GM23338 (cell line): Measurements from ENCODE around the gene NCAN. TPM values are rescaled to one million over a fixed set of nuclear protein-coding genes. Genes with fewer than 3 reads are reported as not detected.

ENCODE experiments used
- ATAC-seq: fragments of 200-7000 bp; cut with Tn5 transposase; 3 replicates; pipeline ENCODE4 v1.9.1; 2020
- DNase-seq: peaks from one replicate; pipeline ENCODE4 v3.0.0-alpha.2; 2015; ENCODE audit warnings: low spot score
- H2AFZ ChIP-seq: fragments of 200-600 bp; sonication (generic); 2 replicates; pipeline ENCODE4 v1.8.0; 2016; ENCODE audit warnings: antibody characterized with exemption, mild to moderate bottlenecking, moderate library complexity
- H3F3A ChIP-seq: fragments of 200-600 bp; sonication (generic); replicated peaks from 2 replicates; pipeline ENCODE4 v1.8.0; 2017; ENCODE audit warnings: antibody characterized with exemption, mixed run types, low read depth
- H3K27ac ChIP-seq: fragments of 200-600 bp; sonication (generic); 2 replicates; pipeline ENCODE4 v1.6.1; 2016; ENCODE audit warnings: low read depth
- H3K27me3 ChIP-seq: fragments of 200-600 bp; sonication (generic); 2 replicates; pipeline ENCODE4 v1.8.0; 2016; ENCODE audit warnings: mild to moderate bottlenecking, mixed run types, moderate library complexity; ENCODE audit not compliant: insufficient read depth
- H3K36me3 ChIP-seq: fragments of 200-600 bp; sonication (generic); 2 replicates; pipeline ENCODE4 v1.8.0; 2016; ENCODE audit warnings: mild to moderate bottlenecking; ENCODE audit not compliant: insufficient read depth
- H3K4me1 ChIP-seq: fragments of 200-600 bp; sonication (generic); 2 replicates; pipeline ENCODE4 v1.8.0; 2016; ENCODE audit warnings: mild to moderate bottlenecking, moderate library complexity; ENCODE audit not compliant: insufficient read depth
- H3K4me2 ChIP-seq: fragments of 200-600 bp; sonication (generic); 2 replicates; pipeline ENCODE4 v1.7.1; 2017; ENCODE audit warnings: mixed run types
- H3K4me3 ChIP-seq: fragments of 200-600 bp; sonication (generic); 2 replicates; pipeline ENCODE4 v1.6.1; 2016; ENCODE audit warnings: mixed run types
- H3K79me2 ChIP-seq: fragments of 200-600 bp; sonication (generic); replicated peaks from 2 replicates; pipeline ENCODE4 v1.8.0; 2017; ENCODE audit warnings: mild to moderate bottlenecking; ENCODE audit not compliant: insufficient read depth
- H3K9me2 ChIP-seq: fragments of 200-600 bp; sonication (generic); 2 replicates; pipeline ENCODE4 v1.8.0; 2017; ENCODE audit not compliant: insufficient read depth
- H4K20me1 ChIP-seq: fragments of 200-600 bp; sonication (generic); replicated peaks from 2 replicates; pipeline ENCODE4 v1.8.0; 2017; ENCODE audit warnings: mild to moderate bottlenecking; ENCODE audit not compliant: insufficient read depth
- H3K27ac Mint-ChIP-seq: 2 replicates; pipeline ENCODE4 v1.8.0; 2020; ENCODE audit warnings: inconsistent platforms, mild to moderate bottlenecking, moderate library complexity, mixed read lengths
- H3K27me3 Mint-ChIP-seq: 3 replicates; pipeline ENCODE4 v1.8.0; 2022; ENCODE audit warnings: low read depth, mild to moderate bottlenecking, moderate library complexity, mixed read lengths, inconsistent platforms; ENCODE audit not compliant: insufficient read depth, poor library complexity
- H3K36me3 Mint-ChIP-seq: 3 replicates; pipeline ENCODE4 v1.8.0; 2021; ENCODE audit warnings: low read depth, mild to moderate bottlenecking, inconsistent platforms, moderate library complexity, mixed read lengths
- H3K4me1 Mint-ChIP-seq: 3 replicates; pipeline ENCODE4 v1.8.0; 2020; ENCODE audit warnings: mild to moderate bottlenecking, inconsistent platforms, mixed read lengths
- H3K4me3 Mint-ChIP-seq: 3 replicates; pipeline ENCODE4 v1.8.0; 2021; ENCODE audit warnings: moderate library complexity, mild to moderate bottlenecking, inconsistent platforms, mixed read lengths
- H3K9me3 Mint-ChIP-seq: 3 replicates; pipeline ENCODE4 v1.8.0; 2020; ENCODE audit warnings: moderate library complexity, mild to moderate bottlenecking, inconsistent platforms, mixed read lengths
- CREB1 ChIP-seq: fragments of 250-450 bp; sonication (Bioruptor Pico); IDR thresholded peaks from 2 replicates; pipeline ENCODE4 v1.5.0; 2020; ENCODE audit warnings: low read depth, mild to moderate bottlenecking, moderate library complexity
- CTCF ChIP-seq, 2 experiments: fragments of 200-600 bp in 1 of 2; sonication (generic) in 1 of 2; conservative IDR thresholded peaks; 2 replicates each; pipeline versions ENCODE4 v1.5.1 to v1.6.1; 2016 to 2017; ENCODE audit warnings: antibody characterized with exemption in 2 of 2, low read depth in 2 of 2, mild to moderate bottlenecking in 2 of 2, moderate library complexity in 1 of 2
- ETS1 ChIP-seq: IDR thresholded peaks from 2 replicates; pipeline ENCODE4 v1.6.1; 2016; ENCODE audit warnings: antibody characterized with exemption
- EZH2 ChIP-seq: fragments of 200-600 bp; sonication (generic); IDR thresholded peaks from one replicate; pipeline ENCODE4 v1.8.0; 2017; ENCODE audit warnings: antibody characterized with exemption, mild to moderate bottlenecking, low read depth; ENCODE audit not compliant: unreplicated experiment
- EZH2phosphoT487 ChIP-seq: fragments of 200-600 bp; sonication (generic); IDR thresholded peaks from one replicate; pipeline ENCODE4 v1.8.1; 2018; ENCODE audit warnings: antibody characterized with exemption; ENCODE audit not compliant: unreplicated experiment
- JUNB ChIP-seq: IDR thresholded peaks from one replicate; pipeline ENCODE4 v1.6.1; 2016; ENCODE audit warnings: antibody characterized with exemption; ENCODE audit not compliant: unreplicated experiment
- NANOG ChIP-seq: IDR thresholded peaks from 2 replicates; pipeline ENCODE4 v1.6.1; 2016; ENCODE audit warnings: antibody characterized with exemption, borderline replicate concordance
- POLR2AphosphoS5 ChIP-seq: IDR thresholded peaks from 2 replicates; pipeline ENCODE4 v1.6.1; 2016; ENCODE audit warnings: antibody characterized with exemption, low read depth
- REST ChIP-seq: IDR thresholded peaks from one replicate; pipeline ENCODE4 v1.6.1; 2018; ENCODE audit warnings: antibody characterized with exemption; ENCODE audit not compliant: unreplicated experiment
- STAT1 ChIP-seq: IDR thresholded peaks from one replicate; pipeline ENCODE4 v1.6.1; 2016; ENCODE audit warnings: antibody characterized with exemption; ENCODE audit not compliant: unreplicated experiment
- ZNF114 ChIP-seq: fragments of 250-450 bp; sonication (Bioruptor Pico); IDR thresholded peaks from 2 replicates; pipeline ENCODE4 v1.5.0; 2020; ENCODE audit warnings: mild to moderate bottlenecking, moderate library complexity
- ZNF331 ChIP-seq: fragments of 250-450 bp; sonication (Bioruptor Pico); IDR thresholded peaks from 2 replicates; pipeline ENCODE4 v1.5.0; 2020; ENCODE audit warnings: low read depth, mild to moderate bottlenecking, moderate library complexity
- ZNF462 ChIP-seq: fragments of 250-450 bp; sonication (Bioruptor Pico); IDR thresholded peaks from 2 replicates; pipeline ENCODE4 v1.5.0; 2020; ENCODE audit warnings: mild to moderate bottlenecking, moderate library complexity
- polyA plus RNA-seq: library from polyadenylated mRNA; unstranded; fragments of >200 nt; fragmentation: Nextera tagmentation; extraction: Ambion mirVana; gene quantifications from 2 replicates; pipeline ENCODE4 v1.2.1, GENCODE V29; 2016
- total RNA-seq: library from RNA; depleted of rRNA; stranded (reverse); fragments of >200 nt; shearing (Covaris generic); gene quantifications from 2 replicates; pipeline ENCODE4 v1.2.3, GENCODE V29; 2014

The NCAN gene
- total and polyA plus RNA-seq, 2 experiments from 2014 or later, result 1.8 to 9.4 TPM

GRCh38 chr19:19279853-19280252, 68.1 kb downstream of the NCAN start:
- TF ChIP-seq EZH2, result no peak
- no peak for TF ChIP-seq CTCF (conservative IDR thresholded peaks at IDR 0.05; ENCODE audit: low read depth in 2 of 2)
- TF ChIP-seq STAT1, result no peak
- no peak for TF ChIP-seq EZH2phosphoT487
- TF ChIP-seq ZNF462 (CRISPR knock-in tag), result no peak
- no peak for TF ChIP-seq POLR2AphosphoS5
- no peak for TF ChIP-seq JUNB
- TF ChIP-seq ETS1, result no peak
- TF ChIP-seq ZNF114 (CRISPR knock-in tag), result no peak
- no peak for TF ChIP-seq REST
- no peak for TF ChIP-seq CREB1 (CRISPR knock-in tag)
- no peak for TF ChIP-seq NANOG
- no peak for TF ChIP-seq ZNF331 (CRISPR knock-in tag)
- H3K27me3 Mint-ChIP-seq, result peaks cover 4% of the 10 kb centered on the region
- Histone ChIP-seq H3K4me3 (no peak overlapping the region), H3K4me2 (no peak overlapping the region), H2AFZ (no peak overlapping the region), H3K9me2 (no peaks in the 10 kb centered on the region), H3F3A (no peaks in the 10 kb centered on the region), H3K27ac (no peak overlapping the region), H3K79me2 (no peaks in the 10 kb centered on the region), H3K4me1 (no peaks in the 10 kb centered on the region), H3K27me3 (no peaks in the 10 kb centered on the region), H4K20me1 (peaks cover 5% of the 10 kb centered on the region), H3K36me3 (peaks cover 12% of the 10 kb centered on the region; the same call in 1 of the 2 replicates)
- DNase-seq, result no peak
- peaks cover 32% of the 10 kb centered on the region for H3K36me3 Mint-ChIP-seq
- no peaks in the 10 kb centered on the region for H3K4me1 Mint-ChIP-seq
- no peaks in the 10 kb centered on the region for H3K9me3 Mint-ChIP-seq
- no peak overlapping the region for H3K27ac Mint-ChIP-seq
- H3K4me3 Mint-ChIP-seq, result no peak overlapping the region
- no peak for ATAC-seq
